HG03460 (cell line): ENCODE data around the gene ENOSF1.
A peak's percentile ranks its signal among the peaks of the same experiment; 100 is the strongest.

Experiments
- ATAC-seq: cut with Tn5 transposase; IDR thresholded peaks from one replicate; pipeline ENCODE4 v1.9.1; 2021; ENCODE audit not compliant: unreplicated experiment

ENOSF1 gene

GRCh38 chr18:676069-676468 lies 36.4 kb downstream of the ENOSF1 start:
- no peak for ATAC-seq

- no peak for ATAC-seq
Measured at GRCh38 chr18:675307-675706, 37.1 kb downstream of the ENOSF1 start.

- no peak for ATAC-seq
Measured at GRCh38 chr18:673769-674168, 38.7 kb downstream of the ENOSF1 start.

- ATAC-seq: no peak
Measured at GRCh38 chr18:673317-673716, 39.1 kb downstream of the ENOSF1 start.

GRCh38 chr18:671405-671804 lies 41.0 kb downstream of the ENOSF1 start:
- ATAC-seq: no peak

- ATAC-seq: no peak
Measured at GRCh38 chr18:670522-670921, 41.9 kb downstream of the ENOSF1 start.

- no peak for ATAC-seq
Measured at GRCh38 chr18:669077-669476, 43.4 kb downstream of the ENOSF1 start.

- no peak for ATAC-seq
Measured at GRCh38 chr18:668260-668659, 44.2 kb downstream of the ENOSF1 start.

GRCh38 chr18:666628-667027 lies 45.8 kb downstream of the ENOSF1 start:
- ATAC-seq: no peak

- no peak for ATAC-seq
Measured at GRCh38 chr18:666177-666576, 46.3 kb downstream of the ENOSF1 start.

GRCh38 chr18:662197-662596 lies 50.2 kb downstream of the ENOSF1 start:
- ATAC-seq: no peak

- no peak for ATAC-seq
Measured at GRCh38 chr18:659597-659996, 52.8 kb downstream of the ENOSF1 start.

GRCh38 chr18:658947-659533 lies 53.4 kb downstream of the ENOSF1 start:
- no peak for ATAC-seq

- ATAC-seq: peak; percentile 61
Measured at GRCh38 chr18:658001-658946, 54.2 kb downstream of the ENOSF1 start.

GRCh38 chr18:657311-658000 lies 55.0 kb downstream of the ENOSF1 start, which contains the start of gene TYMS:
Gene TYMS, plus strand, starts transcription at chr18:657653. Its CDS starts 90 bp downstream, at chr18:657743.
- ATAC-seq: peak; percentile 44

GRCh38 chr18:655445-655844 lies 57.0 kb downstream of the ENOSF1 start:
- ATAC-seq: no peak

- no peak for ATAC-seq
Measured at GRCh38 chr18:654601-655000, 57.8 kb downstream of the ENOSF1 start.

GRCh38 chr18:653512-653911 lies 58.9 kb downstream of the ENOSF1 start:
- no peak for ATAC-seq

- ATAC-seq: no peak
Measured at GRCh38 chr18:652131-652530, 60.3 kb downstream of the ENOSF1 start.

- ATAC-seq: peak; percentile 99
Measured at GRCh38 chr18:650428-650858, 62.0 kb downstream of the ENOSF1 start.

GRCh38 chr18:649341-649740 lies 63.1 kb downstream of the ENOSF1 start:
- ATAC-seq: no peak

- ATAC-seq: no peak
Measured at GRCh38 chr18:647304-647703, 65.1 kb downstream of the ENOSF1 start.
